HCT116 (cell line): Measurements from ENCODE around the gene SEMA3F. TPM values are rescaled to one million over a fixed set of nuclear protein-coding genes. Genes with fewer than 3 reads are reported as not detected.

Source experiments
- ATAC-seq: fragments of 200-7000 bp; cut with Tn5 transposase; 2 replicates; pipeline ENCODE4 v1.9.1; 2020; ENCODE audit warnings: mild to moderate bottlenecking, moderate library complexity
- BruUV-seq: library from RNA; stranded (reverse); fragments of 400-500 nt; replicated peaks from 2 replicates; lab custom pipeline; 2021; lab: Mats Ljungman, UMichigan
- CTCF ChIA-PET: fragments of 300-600 bp; sonication (Branson Sonifier 250); formaldehyde crosslinking; loops from one replicate; lab custom pipeline; 2021; ENCODE audit warnings: antibody characterized with exemption; lab: Charles Lee
- POLR2A ChIA-PET: fragments of 300-600, 350-600 bp; sonication (Branson Sonifier 250); formaldehyde crosslinking; loops from one replicate; lab custom pipeline; 2021; ENCODE audit warnings: antibody characterized with exemption; lab: Charles Lee
- RAD21 ChIA-PET, 2 experiments: fragments of 300-600 bp; sonication (Branson Sonifier 250); formaldehyde crosslinking; loops; one replicate each; lab custom pipeline; 2023; ENCODE audit warnings: low total read pairs in 2 of 2; ENCODE audit not compliant: uncharacterized antibody in 2 of 2, unreplicated experiment in 2 of 2, low non-redundant PET in 1 of 2; lab: Charles Lee
- DNase-seq: peaks from one replicate; pipeline ENCODE4 v3.0.0-alpha.2; 2010; ENCODE audit warnings: low read depth, low spot score
- H2AFZ ChIP-seq: fragments of 200-600 bp; shearing (Covaris generic), sonication (generic); 2 replicates; pipeline ENCODE4 v1.6.1; 2017; ENCODE audit warnings: low read depth, mixed run types, mixed read lengths, antibody characterized with exemption, low read length; ENCODE audit not compliant: poor library complexity, severe bottlenecking
- H3K27ac ChIP-seq: 2 replicates; pipeline ENCODE4 v1.5.1; 2012; ENCODE audit warnings: low read depth, low read length
- H3K27me3 ChIP-seq: fragments of 200-600 bp; sonication (generic); 2 replicates; pipeline ENCODE4 v1.6.1; 2016; ENCODE audit warnings: mixed run types, low read length, mixed read lengths; ENCODE audit not compliant: insufficient read depth
- H3K36me3 ChIP-seq, 2 experiments: fragments of 200-500 bp in 1 of 2; fragments of 200-600 bp in 1 of 2; sonication (Bioruptor generic) in 1 of 2; sonication (generic) in 1 of 2; 2 replicates each; pipeline versions ENCODE4 v1.5.1 to v1.6.1; 2014 to 2016; ENCODE audit warnings: low read length in 2 of 2, inconsistent platforms in 1 of 2, mixed read lengths in 1 of 2, mixed run types in 1 of 2; ENCODE audit not compliant: insufficient read depth in 2 of 2, control insufficient read depth in 1 of 2
- H3K4me1 ChIP-seq, 2 experiments: fragments of 200-600 bp in 1 of 2; sonication (generic) in 1 of 2; 2 replicates each; pipeline versions ENCODE4 v1.5.1 to v1.6.1; 2012 to 2017; ENCODE audit warnings: low read length in 2 of 2, inconsistent platforms in 1 of 2, mild to moderate bottlenecking in 1 of 2, mixed read lengths in 1 of 2, mixed run types in 1 of 2, moderate library complexity in 1 of 2; ENCODE audit not compliant: insufficient read depth in 2 of 2, control insufficient read depth in 1 of 2
- H3K4me2 ChIP-seq: fragments of 200-600 bp; sonication (generic); 2 replicates; pipeline ENCODE4 v1.6.1; 2017; ENCODE audit warnings: mixed run types, low read length, mixed read lengths
- H3K4me3 ChIP-seq, 2 experiments: fragments of 200-600 bp in 1 of 2; sonication (generic) in 1 of 2; replicated peaks in 1 of 2; 2 replicates each; pipeline ENCODE4 v1.5.1; 2011 to 2016; ENCODE audit warnings: low read length in 2 of 2, control low read depth in 1 of 2, low read depth in 1 of 2, mild to moderate bottlenecking in 1 of 2, mixed read lengths in 1 of 2, mixed run types in 1 of 2
- H3K79me2 ChIP-seq: fragments of 200-600 bp; sonication (generic); 2 replicates; pipeline ENCODE4 v1.6.1; 2017; ENCODE audit warnings: mild to moderate bottlenecking, mixed run types, low read length, moderate library complexity, mixed read lengths; ENCODE audit not compliant: insufficient read depth
- H3K9ac ChIP-seq: fragments of 200-600 bp; sonication (generic); 2 replicates; pipeline ENCODE4 v1.6.1; 2016; ENCODE audit warnings: low read length, mixed read lengths
- H3K9me2 ChIP-seq: fragments of 200-600 bp; sonication (generic), shearing (Covaris generic); 2 replicates; pipeline ENCODE4 v1.6.1; 2017; ENCODE audit warnings: mixed run types, mild to moderate bottlenecking, moderate library complexity; ENCODE audit not compliant: insufficient read depth
- H3K9me3 ChIP-seq, 2 experiments: fragments of 200-500 bp in 1 of 2; fragments of 200-600 bp in 1 of 2; sonication (Bioruptor generic) in 1 of 2; sonication (generic) in 1 of 2; 2 replicates each; pipeline ENCODE4 v1.6.1; 2014 to 2017; ENCODE audit warnings: low read length in 2 of 2, mixed read lengths in 2 of 2, inconsistent platforms in 1 of 2, low read depth in 1 of 2, mild to moderate bottlenecking in 1 of 2, mixed run types in 1 of 2, moderate library complexity in 1 of 2; ENCODE audit not compliant: control insufficient read depth in 1 of 2, insufficient read depth in 1 of 2
- H4K20me1 ChIP-seq: fragments of 200-600 bp; sonication (generic), shearing (Covaris generic); 2 replicates; pipeline ENCODE4 v1.6.1; 2017; ENCODE audit warnings: mixed run types, mild to moderate bottlenecking, moderate library complexity; ENCODE audit not compliant: insufficient read depth
- EGR1 ChIP-seq: IDR thresholded peaks from 2 replicates; pipeline ENCODE4 v1.6.1; 2012; ENCODE audit warnings: low read depth
- ELF1 ChIP-seq: IDR thresholded peaks from 2 replicates; pipeline ENCODE4 v1.6.1; 2012; ENCODE audit warnings: low read depth, borderline replicate concordance
- EZH2phosphoT487 ChIP-seq: fragments of 200-600 bp; IDR thresholded peaks from 2 replicates; pipeline ENCODE4 v1.6.1; 2018; ENCODE audit warnings: antibody characterized with exemption, borderline replicate concordance
- JUND ChIP-seq: IDR thresholded peaks from 2 replicates; pipeline ENCODE4 v1.6.1; 2012
- RAD21 ChIP-seq: IDR thresholded peaks from 2 replicates; pipeline ENCODE4 v1.6.1; 2012; ENCODE audit warnings: low read depth, mild to moderate bottlenecking
- SIN3A ChIP-seq: IDR thresholded peaks from 2 replicates; pipeline ENCODE4 v1.6.1; 2012; ENCODE audit warnings: low read depth
- SRF ChIP-seq: IDR thresholded peaks from 2 replicates; pipeline ENCODE4 v1.6.1; 2012; ENCODE audit warnings: low read depth
- TCF7L2 ChIP-seq: IDR thresholded peaks from 2 replicates; pipeline ENCODE4 v1.7.0; 2011; ENCODE audit warnings: borderline replicate concordance, inconsistent platforms; ENCODE audit not compliant: insufficient read depth, insufficient read length; ENCODE audit errors: extremely low read depth
- YY1 ChIP-seq: IDR thresholded peaks from 2 replicates; pipeline ENCODE4 v1.6.1; 2011; ENCODE audit warnings: low read length, low read depth, moderate library complexity, mild to moderate bottlenecking; ENCODE audit not compliant: insufficient replicate concordance; ENCODE audit errors: extremely low read depth
- ZFX ChIP-seq: fragments of 450-650 bp; IDR thresholded peaks from 2 replicates; pipeline ENCODE4 v1.6.1; 2017
- intact Hi-C: fragments of 100-400 bp; cut with micrococcal nuclease; formaldehyde crosslinking; loops from 2 replicates; pipeline ENCODE4 v1.10.0; 2022
- total RNA-seq: library from RNA; stranded (reverse); gene quantifications from one replicate; pipeline ENCODE4 v1.2.1, GENCODE V29; 2021; ENCODE audit not compliant: unreplicated experiment
- TF ChIP-seq, protein P1 (sequence below): IDR thresholded peaks from 2 replicates; pipeline ENCODE4 v1.6.1; 2012
- TF ChIP-seq, protein P2 (sequence below): IDR thresholded peaks from 2 replicates; pipeline ENCODE4 v1.6.1; 2012; ENCODE audit warnings: low read depth
- TF ChIP-seq, protein P3 (sequence below): IDR thresholded peaks from 2 replicates; pipeline ENCODE4 v1.6.1; 2012

SEMA3F gene
- total RNA-seq, 1 experiment from 2014 or later: 15.7 TPM

DNA sequence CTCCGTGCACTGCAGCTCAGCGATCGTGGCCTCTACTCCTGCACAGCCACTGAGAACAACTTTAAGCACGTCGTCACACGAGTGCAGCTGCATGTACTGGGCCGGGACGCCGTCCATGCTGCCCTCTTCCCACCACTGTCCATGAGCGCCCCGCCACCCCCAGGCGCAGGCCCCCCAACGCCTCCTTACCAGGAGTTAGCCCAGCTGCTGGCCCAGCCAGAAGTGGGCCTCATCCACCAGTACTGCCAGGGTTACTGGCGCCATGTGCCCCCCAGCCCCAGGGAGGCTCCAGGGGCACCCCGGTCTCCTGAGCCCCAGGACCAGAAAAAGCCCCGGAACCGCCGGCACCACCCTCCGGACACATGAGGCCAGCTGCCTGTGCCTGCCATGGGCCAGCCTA is 32.6 kb downstream of the SEMA3F start:
- POLR2A ChIA-PET: no interaction called here
- no peak overlapping the region for H3K4me2 ChIP-seq
- CTCF ChIA-PET: interaction anchor here (3.1 kb wide), 1 partner anchor 68 kb away, joined by 13 read pairs; no protein-coding TSS in a partner anchor

More for the DNA sequence above, 32.6 kb downstream of the SEMA3F start:
- H3K27ac ChIP-seq: no peak overlapping the region
- H3K79me2 ChIP-seq: no peaks in the 10 kb centered on the region
- intact Hi-C loops: no loop called here
- BruUV-seq: no TSS peak
- H4K20me1 ChIP-seq: no peaks in the 10 kb centered on the region
- H2AFZ ChIP-seq: no peak overlapping the region
- ATAC-seq (no peak), DNase-seq (no peak)
- RAD21 ChIA-PET: no interaction called here
- H3K9me2 ChIP-seq: no peaks in the 10 kb centered on the region
- no peaks in the 10 kb centered on the region; a peak in 1 of 4 replicates for H3K36me3 ChIP-seq
- TF ChIP-seq ELF1 (no peak), YY1 (no peak), SRF (no peak), RAD21 (no peak), SIN3A (no peak), TCF7L2 (no peak), JUND (no peak), EGR1 (no peak), ZFX (no peak), EZH2phosphoT487 (no peak)
- TF ChIP-seq, protein P1, sequence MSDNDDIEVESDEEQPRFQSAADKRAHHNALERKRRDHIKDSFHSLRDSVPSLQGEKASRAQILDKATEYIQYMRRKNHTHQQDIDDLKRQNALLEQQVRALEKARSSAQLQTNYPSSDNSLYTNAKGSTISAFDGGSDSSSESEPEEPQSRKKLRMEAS: no peak
- TF ChIP-seq, protein P2, sequence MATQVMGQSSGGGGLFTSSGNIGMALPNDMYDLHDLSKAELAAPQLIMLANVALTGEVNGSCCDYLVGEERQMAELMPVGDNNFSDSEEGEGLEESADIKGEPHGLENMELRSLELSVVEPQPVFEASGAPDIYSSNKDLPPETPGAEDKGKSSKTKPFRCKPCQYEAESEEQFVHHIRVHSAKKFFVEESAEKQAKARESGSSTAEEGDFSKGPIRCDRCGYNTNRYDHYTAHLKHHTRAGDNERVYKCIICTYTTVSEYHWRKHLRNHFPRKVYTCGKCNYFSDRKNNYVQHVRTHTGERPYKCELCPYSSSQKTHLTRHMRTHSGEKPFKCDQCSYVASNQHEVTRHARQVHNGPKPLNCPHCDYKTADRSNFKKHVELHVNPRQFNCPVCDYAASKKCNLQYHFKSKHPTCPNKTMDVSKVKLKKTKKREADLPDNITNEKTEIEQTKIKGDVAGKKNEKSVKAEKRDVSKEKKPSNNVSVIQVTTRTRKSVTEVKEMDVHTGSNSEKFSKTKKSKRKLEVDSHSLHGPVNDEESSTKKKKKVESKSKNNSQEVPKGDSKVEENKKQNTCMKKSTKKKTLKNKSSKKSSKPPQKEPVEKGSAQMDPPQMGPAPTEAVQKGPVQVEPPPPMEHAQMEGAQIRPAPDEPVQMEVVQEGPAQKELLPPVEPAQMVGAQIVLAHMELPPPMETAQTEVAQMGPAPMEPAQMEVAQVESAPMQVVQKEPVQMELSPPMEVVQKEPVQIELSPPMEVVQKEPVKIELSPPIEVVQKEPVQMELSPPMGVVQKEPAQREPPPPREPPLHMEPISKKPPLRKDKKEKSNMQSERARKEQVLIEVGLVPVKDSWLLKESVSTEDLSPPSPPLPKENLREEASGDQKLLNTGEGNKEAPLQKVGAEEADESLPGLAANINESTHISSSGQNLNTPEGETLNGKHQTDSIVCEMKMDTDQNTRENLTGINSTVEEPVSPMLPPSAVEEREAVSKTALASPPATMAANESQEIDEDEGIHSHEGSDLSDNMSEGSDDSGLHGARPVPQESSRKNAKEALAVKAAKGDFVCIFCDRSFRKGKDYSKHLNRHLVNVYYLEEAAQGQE: no peak
- TF ChIP-seq, protein P3, sequence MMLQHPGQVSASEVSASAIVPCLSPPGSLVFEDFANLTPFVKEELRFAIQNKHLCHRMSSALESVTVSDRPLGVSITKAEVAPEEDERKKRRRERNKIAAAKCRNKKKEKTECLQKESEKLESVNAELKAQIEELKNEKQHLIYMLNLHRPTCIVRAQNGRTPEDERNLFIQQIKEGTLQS: no peak
- no peak overlapping the region for H3K9ac ChIP-seq
- H3K9me3 ChIP-seq: no peaks in the 10 kb centered on the region
- H3K4me1 ChIP-seq: peaks cover 0 to 7% of the 10 kb centered on the region in 2 experiments; a peak in 2 of 4 replicates
- no peak overlapping the region for H3K4me3 ChIP-seq
- H3K27me3 ChIP-seq: no peaks in the 10 kb centered on the region
